ENCODE data around the gene PDGFB. TPM values are rescaled to one million over a fixed set of nuclear protein-coding genes. Genes with fewer than 3 reads are reported as not detected.

The PDGFB gene
- 25.4 TPM for polyA plus RNA-seq (2013, experiment 1 of 2)
- polyA plus RNA-seq (2013, experiment 2 of 2): 17.3 TPM

- Histone ChIP-seq H3K4me3 (ENCODE audit: extremely low read depth, insufficient read depth, low read length, poor library complexity, severe bottlenecking) (peak within 1 kb of the TSS; percentile 60), H3K4me1 (ENCODE audit: control insufficient read depth, insufficient read depth, low read length, poor library complexity, severe bottlenecking) (peaks cover 23% of the 10 kb centered on the region), H3K27ac (ENCODE audit: low read depth, low read length, severe bottlenecking) (no peak within 1 kb of the TSS), H3K9me3 (ENCODE audit: control insufficient read depth, low read length) (no peaks in the 10 kb centered on the region), H3K36me3 (ENCODE audit: control insufficient read depth, insufficient read depth, low read length) (no peaks in the 10 kb centered on the region)
- 1% methylated on average over 23 to 27 of the region's 68 CpGs for WGBS, 2 experiments (ENCODE audit: insufficient coverage in 2 of 2)
Observed at GRCh38 chr22:39244496-39245129, at the start of gene PDGFB. PDGFB (minus strand) TSS chr22:39244982; CDS start chr22:39243963, 1,019 bp downstream.

DNA sequence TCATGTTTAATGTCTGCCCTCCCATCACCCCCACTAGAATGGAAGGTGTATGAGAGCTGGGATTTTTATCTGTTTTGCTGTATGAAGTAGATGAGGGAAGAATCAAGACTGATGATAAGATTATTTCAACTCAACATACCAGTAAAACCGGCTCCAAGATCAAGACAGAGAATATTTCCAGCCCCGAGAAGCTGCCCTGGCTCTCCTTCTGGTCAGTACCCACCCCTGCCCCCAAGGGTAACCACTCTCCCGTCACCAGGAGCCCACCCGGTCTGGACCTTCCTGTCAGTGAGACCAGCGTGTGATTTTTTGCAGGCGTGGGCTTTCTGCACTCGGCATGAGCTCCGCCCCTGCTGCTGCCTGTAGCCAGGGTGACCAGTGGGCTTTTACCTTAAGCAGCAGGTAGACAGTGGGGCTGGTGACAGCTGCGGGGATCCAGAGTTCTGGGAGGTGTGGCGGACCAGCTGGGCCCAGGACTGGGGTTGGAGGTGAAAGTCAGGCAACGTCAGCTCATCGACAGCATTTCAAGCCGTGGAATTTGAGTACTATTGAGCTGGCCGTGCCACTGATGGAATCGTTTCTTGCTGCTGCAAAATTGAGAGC, 49.1 kb upstream of the PDGFB start:
- Histone ChIP-seq H3K4me3 (ENCODE audit: extremely low read depth, insufficient read depth, low read length, poor library complexity, severe bottlenecking) (no peak overlapping the region), H3K9me3 (ENCODE audit: control insufficient read depth, low read length) (no peaks in the 10 kb centered on the region), H3K27ac (ENCODE audit: low read depth, low read length, severe bottlenecking) (no peak overlapping the region), H3K4me1 (ENCODE audit: control insufficient read depth, insufficient read depth, low read length, poor library complexity, severe bottlenecking) (peaks cover 41% of the 10 kb centered on the region), H3K36me3 (ENCODE audit: control insufficient read depth, insufficient read depth, low read length) (no peaks in the 10 kb centered on the region)
- WGBS, 2 experiments (ENCODE audit: insufficient coverage in 2 of 2): 84 to 94% methylated on average over 14 of the region's 15 CpGs

- H3K36me3 ChIP-seq (ENCODE audit: control insufficient read depth, insufficient read depth, low read length): no peaks in the 10 kb centered on the region
- WGBS, 2 experiments (ENCODE audit: insufficient coverage in 2 of 2): 23 to 44% methylated on average over 4 to 11 of the region's 12 CpGs
- peak overlapping the region; percentile 24 for H3K27ac ChIP-seq (ENCODE audit: low read depth, low read length, severe bottlenecking)
- H3K9me3 ChIP-seq (ENCODE audit: control insufficient read depth, low read length): no peaks in the 10 kb centered on the region
- H3K4me3 ChIP-seq (ENCODE audit: extremely low read depth, insufficient read depth, low read length, poor library complexity, severe bottlenecking): no peak overlapping the region
- H3K4me1 ChIP-seq (ENCODE audit: control insufficient read depth, insufficient read depth, low read length, poor library complexity, severe bottlenecking): peaks cover 33% of the 10 kb centered on the region
Observed at GRCh38 chr22:39292561-39293074, 47.8 kb upstream of the PDGFB start.

DNA sequence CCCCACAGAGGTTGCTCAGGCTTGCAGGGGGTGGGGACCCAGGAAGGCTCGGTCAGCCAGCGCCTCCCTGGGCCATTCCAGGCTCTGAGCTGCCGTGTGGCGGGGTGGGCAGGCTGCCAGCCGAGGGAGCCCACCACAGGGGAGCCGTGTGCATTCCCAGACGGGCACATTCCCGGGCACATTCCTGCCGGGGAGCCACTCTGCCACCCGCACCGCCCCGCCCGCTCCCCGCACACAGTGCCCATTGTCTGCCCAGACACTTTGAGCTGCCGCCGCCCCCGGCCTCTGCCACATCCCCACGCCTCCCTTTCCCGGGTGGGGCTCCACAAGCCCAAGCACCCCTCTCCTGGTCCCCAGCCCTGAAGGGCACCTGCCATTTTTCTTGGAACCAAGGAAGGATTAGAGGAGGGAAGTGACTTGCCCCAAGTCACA, 47.3 kb upstream of the PDGFB start:
- Histone ChIP-seq H3K4me3 (ENCODE audit: extremely low read depth, insufficient read depth, low read length, poor library complexity, severe bottlenecking) (no peak overlapping the region), H3K9me3 (ENCODE audit: control insufficient read depth, low read length) (no peaks in the 10 kb centered on the region), H3K36me3 (ENCODE audit: control insufficient read depth, insufficient read depth, low read length) (no peaks in the 10 kb centered on the region), H3K27ac (ENCODE audit: low read depth, low read length, severe bottlenecking) (peak overlapping the region; percentile 24), H3K4me1 (ENCODE audit: control insufficient read depth, insufficient read depth, low read length, poor library complexity, severe bottlenecking) (peaks cover 27% of the 10 kb centered on the region)
- 88 to 92% methylated on average over 15 of the region's 19 CpGs for WGBS, 2 experiments (ENCODE audit: insufficient coverage in 2 of 2)

DNA sequence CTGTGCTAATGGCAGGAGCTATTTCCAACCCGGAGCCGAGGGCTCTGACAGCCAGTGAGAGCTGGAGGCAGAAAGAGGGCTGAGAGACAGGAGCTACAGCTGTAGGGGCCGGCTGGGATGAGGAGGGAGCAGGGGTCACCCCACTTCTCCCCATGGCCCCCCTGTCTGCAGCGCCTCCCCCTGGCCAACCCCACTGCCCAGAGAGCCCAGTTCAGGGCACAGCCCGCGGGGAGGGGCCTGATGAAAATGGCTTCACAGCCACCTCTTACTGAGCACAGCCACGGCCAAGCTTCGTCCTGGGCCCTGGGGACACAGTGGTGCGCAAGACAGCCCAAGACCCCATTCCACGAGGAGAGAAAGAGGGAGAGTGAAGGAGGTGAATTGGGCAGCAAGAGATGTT, 46.7 kb upstream of the PDGFB start:
- Histone ChIP-seq H3K36me3 (ENCODE audit: control insufficient read depth, insufficient read depth, low read length) (no peaks in the 10 kb centered on the region), H3K9me3 (ENCODE audit: control insufficient read depth, low read length) (no peaks in the 10 kb centered on the region), H3K4me3 (ENCODE audit: extremely low read depth, insufficient read depth, low read length, poor library complexity, severe bottlenecking) (no peak overlapping the region), H3K27ac (ENCODE audit: low read depth, low read length, severe bottlenecking) (no peak overlapping the region), H3K4me1 (ENCODE audit: control insufficient read depth, insufficient read depth, low read length, poor library complexity, severe bottlenecking) (peaks cover 25% of the 10 kb centered on the region)
- 79 to 81% methylated on average over 4 to 9 of the region's 10 CpGs for WGBS, 2 experiments (ENCODE audit: insufficient coverage in 2 of 2)

GRCh38 chr22:39290724-39291161, 46.0 kb upstream of the PDGFB start:
- Histone ChIP-seq H3K27ac (ENCODE audit: low read depth, low read length, severe bottlenecking) (peak overlapping the region; percentile 5), H3K4me1 (ENCODE audit: control insufficient read depth, insufficient read depth, low read length, poor library complexity, severe bottlenecking) (peaks cover 25% of the 10 kb centered on the region), H3K4me3 (ENCODE audit: extremely low read depth, insufficient read depth, low read length, poor library complexity, severe bottlenecking) (no peak overlapping the region), H3K36me3 (ENCODE audit: control insufficient read depth, insufficient read depth, low read length) (no peaks in the 10 kb centered on the region), H3K9me3 (ENCODE audit: control insufficient read depth, low read length) (no peaks in the 10 kb centered on the region)
- 74 to 81% methylated on average over 12 to 15 of the region's 17 CpGs for WGBS, 2 experiments (ENCODE audit: insufficient coverage in 2 of 2)

GRCh38 chr22:39289975-39290720, 45.4 kb upstream of the PDGFB start:
- no peaks in the 10 kb centered on the region for H3K9me3 ChIP-seq (ENCODE audit: control insufficient read depth, low read length)
- 89 to 90% methylated on average over 8 to 13 of the region's 16 CpGs for WGBS, 2 experiments (ENCODE audit: insufficient coverage in 2 of 2)
- no peaks in the 10 kb centered on the region for H3K36me3 ChIP-seq (ENCODE audit: control insufficient read depth, insufficient read depth, low read length)
- H3K4me1 ChIP-seq (ENCODE audit: control insufficient read depth, insufficient read depth, low read length, poor library complexity, severe bottlenecking): peaks cover 25% of the 10 kb centered on the region
- H3K4me3 ChIP-seq (ENCODE audit: extremely low read depth, insufficient read depth, low read length, poor library complexity, severe bottlenecking): no peak overlapping the region
- no peak overlapping the region for H3K27ac ChIP-seq (ENCODE audit: low read depth, low read length, severe bottlenecking)

GRCh38 chr22:39289533-39289932, 44.8 kb upstream of the PDGFB start:
- Histone ChIP-seq H3K4me1 (ENCODE audit: control insufficient read depth, insufficient read depth, low read length, poor library complexity, severe bottlenecking) (peaks cover 22% of the 10 kb centered on the region), H3K36me3 (ENCODE audit: control insufficient read depth, insufficient read depth, low read length) (no peaks in the 10 kb centered on the region), H3K27ac (ENCODE audit: low read depth, low read length, severe bottlenecking) (no peak overlapping the region), H3K4me3 (ENCODE audit: extremely low read depth, insufficient read depth, low read length, poor library complexity, severe bottlenecking) (no peak overlapping the region), H3K9me3 (ENCODE audit: control insufficient read depth, low read length) (peaks cover 5% of the 10 kb centered on the region)
- WGBS, 2 experiments (ENCODE audit: insufficient coverage in 2 of 2): 76 to 85% methylated on average over 10 to 14 of the region's 14 CpGs

DNA sequence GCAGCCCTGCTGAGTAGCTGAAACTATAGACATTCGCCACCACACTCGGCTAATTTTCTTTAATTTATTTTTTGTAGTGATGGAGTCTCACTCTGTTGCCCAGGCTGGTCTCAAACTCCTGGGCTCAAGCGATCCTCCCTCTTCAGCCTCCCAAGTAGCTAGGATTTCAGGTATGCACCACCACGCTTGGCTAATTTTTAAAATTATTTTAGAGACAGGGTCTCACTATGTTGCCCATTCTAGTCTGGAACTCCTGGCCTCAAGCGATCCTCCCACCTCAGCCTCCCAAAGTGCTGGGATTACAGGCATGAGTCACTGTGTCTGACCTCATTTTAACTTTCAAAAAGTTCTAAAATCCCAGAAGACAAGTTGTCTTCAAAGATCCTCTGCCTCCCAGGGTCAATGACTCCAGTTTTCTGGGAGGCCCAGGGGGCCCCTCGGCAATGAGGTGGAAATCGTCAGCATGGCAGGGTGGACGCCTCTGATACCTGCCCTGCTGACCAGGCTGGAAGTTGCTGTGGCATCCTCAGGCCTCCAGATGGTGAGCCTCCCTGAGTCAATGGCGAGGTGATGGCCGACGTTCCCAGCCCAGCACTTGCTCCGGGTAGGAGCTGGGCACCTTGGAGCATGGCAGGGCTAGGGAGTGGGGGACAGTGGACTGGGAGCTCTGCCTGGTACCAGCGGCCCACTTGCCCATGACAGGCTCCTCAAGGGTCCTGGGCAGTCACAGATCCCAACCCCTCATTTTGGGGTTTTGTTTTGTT, 43.5 kb upstream of the PDGFB start:
- 92 to 98% methylated on average over 9 to 11 of the region's 13 CpGs for WGBS, 2 experiments (ENCODE audit: insufficient coverage in 2 of 2)
- no peak overlapping the region for H3K27ac ChIP-seq (ENCODE audit: low read depth, low read length, severe bottlenecking)
- no peaks in the 10 kb centered on the region for H3K36me3 ChIP-seq (ENCODE audit: control insufficient read depth, insufficient read depth, low read length)
- H3K4me1 ChIP-seq (ENCODE audit: control insufficient read depth, insufficient read depth, low read length, poor library complexity, severe bottlenecking): peaks cover 29% of the 10 kb centered on the region
- peaks cover 6% of the 10 kb centered on the region for H3K9me3 ChIP-seq (ENCODE audit: control insufficient read depth, low read length)
- H3K4me3 ChIP-seq (ENCODE audit: extremely low read depth, insufficient read depth, low read length, poor library complexity, severe bottlenecking): no peak overlapping the region

DNA sequence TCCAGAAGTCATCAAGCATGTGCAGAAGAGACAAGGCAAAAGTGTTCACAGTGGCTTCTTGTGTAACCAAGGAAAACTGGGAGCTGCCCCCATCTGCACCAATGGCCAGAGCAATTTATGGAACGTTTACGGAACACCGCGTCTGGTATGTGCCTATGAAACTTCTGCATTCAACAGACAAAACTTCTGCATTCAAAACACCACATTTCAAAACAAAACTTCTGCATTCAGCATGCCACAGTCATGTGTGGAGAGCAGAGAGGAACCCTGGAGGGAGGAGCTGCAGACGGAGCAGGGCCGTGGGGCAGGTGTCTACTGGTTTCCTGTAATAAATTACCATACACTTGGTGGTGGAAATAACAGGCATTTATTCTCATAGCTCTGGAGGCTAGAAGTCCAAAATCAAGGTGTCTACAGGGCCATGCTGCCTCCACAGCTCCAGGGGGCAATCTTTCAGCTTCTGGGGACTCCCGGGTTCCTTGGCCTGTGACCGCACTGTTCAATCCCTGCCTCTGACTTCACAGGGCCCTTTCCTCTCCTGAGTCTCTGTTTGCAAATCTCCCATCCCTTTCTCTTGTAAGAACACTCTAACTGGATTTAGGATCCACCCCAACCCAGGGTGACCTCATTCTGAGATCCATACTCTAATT, 42.4 kb upstream of the PDGFB start:
- Histone ChIP-seq H3K9me3 (ENCODE audit: control insufficient read depth, low read length) (peaks cover 6% of the 10 kb centered on the region), H3K4me1 (ENCODE audit: control insufficient read depth, insufficient read depth, low read length, poor library complexity, severe bottlenecking) (peaks cover 37% of the 10 kb centered on the region), H3K27ac (ENCODE audit: low read depth, low read length, severe bottlenecking) (no peak overlapping the region), H3K4me3 (ENCODE audit: extremely low read depth, insufficient read depth, low read length, poor library complexity, severe bottlenecking) (no peak overlapping the region), H3K36me3 (ENCODE audit: control insufficient read depth, insufficient read depth, low read length) (no peaks in the 10 kb centered on the region)
- WGBS, 2 experiments (ENCODE audit: insufficient coverage in 2 of 2): 88 to 95% methylated on average over 4 to 8 of the region's 8 CpGs

Measured in mesodermal cell (in vitro differentiated cells).